GM18499 (cell line): ENCODE results near the gene AOPEP.
"Not testable (repeated sequence)": the region's sequence is repeated elsewhere in the genome, so short reads cannot be mapped to it uniquely, and the experiment has no call there.

Experiments
- ATAC-seq: cut with Tn5 transposase; IDR thresholded peaks from one replicate; pipeline ENCODE4 v1.9.1; 2021; ENCODE audit warnings: moderate number of reproducible peaks; ENCODE audit not compliant: insufficient read depth, unreplicated experiment

AOPEP gene

GRCh38 chr9:94829380-94830070 lies 103.0 kb downstream of the AOPEP start:
- no peak for ATAC-seq

DNA sequence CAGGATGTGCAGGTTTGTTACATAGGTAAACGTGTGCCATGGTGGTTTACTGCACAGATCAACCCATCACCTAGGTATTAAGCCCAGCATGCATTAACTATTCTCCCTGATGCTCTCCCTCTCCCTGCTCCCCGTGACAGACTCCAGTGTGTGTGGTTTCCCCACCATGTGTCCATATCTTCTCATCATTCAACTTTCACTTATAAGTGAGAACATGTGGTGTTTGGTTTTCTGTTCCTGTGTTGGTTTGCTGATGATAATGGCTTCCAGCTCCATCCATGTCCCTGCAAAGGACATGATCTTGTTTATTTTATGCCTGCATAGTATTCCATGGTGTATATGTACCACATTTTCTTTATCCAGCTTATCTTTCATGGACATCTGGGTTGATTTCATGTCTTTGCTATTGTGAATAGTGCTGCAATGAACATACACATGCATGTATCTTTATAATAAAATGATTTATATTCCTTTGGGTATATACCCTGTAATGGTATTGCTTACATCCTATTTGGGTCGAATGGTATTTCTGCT lies 103.6 kb downstream of the AOPEP start:
- ATAC-seq = not testable (repeated sequence)

GRCh38 chr9:94833802-94834201 lies 107.3 kb downstream of the AOPEP start:
- ATAC-seq = no peak

DNA sequence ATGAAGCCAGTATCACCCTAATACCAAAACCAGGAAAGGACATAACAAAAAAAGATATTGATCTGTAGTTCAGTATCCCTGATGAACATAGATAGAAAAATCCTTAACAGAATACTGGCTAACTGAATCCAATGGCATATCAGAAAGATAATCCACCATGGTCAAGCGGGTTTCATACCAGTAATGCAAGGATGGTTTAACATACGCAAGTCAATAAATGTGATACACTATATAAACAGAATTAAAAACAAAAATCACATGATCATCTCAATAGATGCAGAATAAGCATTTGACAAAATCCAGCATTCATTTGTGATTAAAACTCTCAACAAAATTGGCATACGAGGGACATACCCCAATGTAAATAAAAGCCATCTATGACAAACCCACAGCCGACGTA lies 110.9 kb downstream of the AOPEP start:
- no peak for ATAC-seq

DNA sequence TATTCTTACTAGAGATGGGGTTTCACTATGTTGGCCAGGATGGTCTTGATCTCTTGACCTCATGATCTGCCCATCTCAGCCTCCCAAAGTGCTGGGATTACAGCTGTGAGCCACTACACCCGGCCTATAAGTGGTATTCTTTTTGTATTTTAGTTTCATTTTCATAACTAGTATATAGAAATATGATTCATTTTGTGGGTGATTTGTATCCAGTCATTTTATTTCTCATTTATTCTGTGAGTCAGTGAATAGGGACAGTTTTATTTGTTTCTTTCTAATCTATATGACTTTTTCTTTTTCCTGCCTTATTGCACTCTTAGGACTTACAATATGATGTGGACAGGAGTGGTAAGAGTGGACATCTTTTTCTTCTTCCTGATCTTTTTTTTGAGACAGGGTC lies 112.9 kb downstream of the AOPEP start:
- ATAC-seq = no peak

- no peak for ATAC-seq
Measured at GRCh38 chr9:94840738-94841137, 114.2 kb downstream of the AOPEP start.

DNA sequence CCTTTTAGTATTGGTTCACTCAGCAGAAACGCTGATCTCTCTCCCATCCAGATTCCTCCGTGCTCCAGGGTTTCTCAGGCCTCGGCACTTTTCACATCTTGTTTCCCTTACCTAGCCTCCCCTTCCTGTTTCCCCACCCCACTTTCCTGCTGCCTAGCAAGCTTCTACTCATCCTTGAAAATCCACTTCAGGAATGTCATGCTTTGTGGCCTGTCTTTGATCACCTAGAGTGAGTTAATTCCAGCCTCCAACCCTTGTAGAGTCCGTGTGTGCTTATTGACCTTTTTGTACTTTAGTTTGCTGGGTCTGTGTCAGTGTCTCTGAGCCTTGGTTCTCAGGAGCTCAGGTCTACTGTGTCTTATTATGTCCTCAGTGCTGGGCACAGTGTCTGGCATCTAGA lies 116.6 kb downstream of the AOPEP start:
- ATAC-seq = no peak

DNA sequence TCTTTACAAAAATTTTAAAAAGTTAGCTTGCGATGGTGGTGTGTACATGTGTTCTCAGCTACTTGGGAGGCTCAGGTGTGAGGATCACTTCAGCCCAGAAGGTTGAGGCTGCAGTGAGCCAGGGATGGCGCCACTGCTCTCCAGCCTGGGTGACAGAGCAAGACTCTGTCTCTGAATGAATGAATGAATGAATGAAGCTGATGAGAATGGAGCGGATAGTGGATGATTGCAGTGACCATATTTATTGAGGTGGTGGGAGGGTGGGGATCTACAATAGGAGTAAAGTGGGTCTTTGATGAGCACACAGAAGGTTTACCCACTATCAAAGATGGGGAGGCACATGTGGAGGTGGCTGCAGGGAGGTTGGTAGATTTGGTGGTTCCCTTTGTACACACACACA lies 120.2 kb downstream of the AOPEP start:
- ATAC-seq = no peak

- ATAC-seq = no peak
Measured at GRCh38 chr9:94847486-94847885, 121.0 kb downstream of the AOPEP start.

- ATAC-seq = not testable (repeated sequence)
Measured at GRCh38 chr9:94848791-94849190, 122.3 kb downstream of the AOPEP start.

- ATAC-seq = no peak
Measured at GRCh38 chr9:94850540-94851434, 124.3 kb downstream of the AOPEP start.

DNA sequence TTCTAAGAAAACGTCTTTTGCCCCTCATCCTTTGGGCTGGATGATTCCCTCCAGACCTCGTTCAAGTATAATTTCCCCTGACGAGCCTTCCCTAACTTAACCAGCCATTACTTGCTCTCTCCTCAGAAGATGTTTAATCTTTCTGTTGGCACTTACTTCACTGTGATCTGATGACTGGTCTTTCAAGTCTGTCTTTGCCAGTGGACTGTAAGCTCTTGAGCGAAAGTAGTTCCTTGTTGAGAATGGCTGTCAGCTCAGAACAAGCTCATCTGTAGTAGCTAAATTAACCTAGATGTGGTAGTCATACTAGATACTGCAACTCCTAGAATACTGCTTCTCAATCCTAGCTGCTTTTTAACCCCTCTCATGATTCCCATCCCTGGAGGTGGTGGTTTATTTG lies 125.0 kb downstream of the AOPEP start:
- no peak for ATAC-seq

DNA sequence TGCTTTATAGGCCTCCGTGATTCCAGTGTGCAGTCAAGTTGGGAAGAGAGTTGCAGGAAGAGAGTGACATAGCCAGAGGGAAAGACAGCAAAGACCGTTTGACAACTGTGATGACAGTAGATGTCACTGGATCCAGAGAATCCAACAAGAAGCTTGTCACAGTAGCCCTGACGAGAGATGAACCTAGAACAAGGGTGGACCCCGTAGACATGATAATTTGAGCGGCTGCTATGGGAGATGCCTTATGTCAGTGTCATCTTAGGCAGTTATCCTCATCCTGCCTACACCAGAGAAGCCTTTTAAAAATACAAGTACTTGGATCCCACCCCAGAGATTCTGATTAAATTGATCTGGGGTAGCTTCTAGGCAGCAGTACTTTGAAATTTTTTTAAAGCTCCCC lies 125.4 kb downstream of the AOPEP start:
- no peak for ATAC-seq

DNA sequence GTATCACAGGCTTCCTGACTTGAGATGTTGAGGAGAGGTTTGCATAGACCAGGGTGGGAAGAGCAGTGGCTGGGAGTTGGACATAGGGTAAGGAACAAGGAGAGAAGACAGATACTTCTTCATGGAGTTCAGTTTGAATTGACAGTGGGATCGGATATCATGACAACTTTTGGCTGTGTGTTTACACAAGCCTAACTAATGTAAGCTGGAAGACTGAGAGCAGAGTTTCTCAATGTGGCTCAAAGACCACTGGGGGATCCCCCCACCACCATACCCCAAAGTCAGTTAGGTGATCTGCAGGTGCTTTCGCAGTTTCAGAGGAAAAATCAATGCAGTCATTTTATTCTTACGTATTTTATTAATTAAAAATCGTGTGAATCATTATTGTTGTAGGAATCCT lies 125.9 kb downstream of the AOPEP start:
- no peak for ATAC-seq

DNA sequence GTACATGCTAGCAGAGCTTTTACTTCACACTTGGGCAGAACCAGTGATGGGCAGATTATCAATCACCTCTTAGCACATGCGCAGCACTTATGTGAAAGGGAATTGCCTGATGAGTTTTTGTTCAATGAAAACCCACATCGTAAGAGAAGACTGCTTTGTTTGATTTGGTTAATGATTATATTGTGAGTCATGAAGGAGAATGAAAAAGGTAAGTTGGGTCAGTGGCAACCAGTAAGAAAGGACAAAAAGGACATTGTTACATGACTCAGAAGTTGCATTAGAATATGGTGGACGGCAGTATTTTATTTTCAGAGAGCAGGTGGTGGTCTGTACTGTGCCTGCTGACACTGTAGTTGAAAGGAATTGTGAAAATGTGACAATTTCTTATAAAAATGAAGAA lies 127.4 kb downstream of the AOPEP start:
- ATAC-seq = no peak

DNA sequence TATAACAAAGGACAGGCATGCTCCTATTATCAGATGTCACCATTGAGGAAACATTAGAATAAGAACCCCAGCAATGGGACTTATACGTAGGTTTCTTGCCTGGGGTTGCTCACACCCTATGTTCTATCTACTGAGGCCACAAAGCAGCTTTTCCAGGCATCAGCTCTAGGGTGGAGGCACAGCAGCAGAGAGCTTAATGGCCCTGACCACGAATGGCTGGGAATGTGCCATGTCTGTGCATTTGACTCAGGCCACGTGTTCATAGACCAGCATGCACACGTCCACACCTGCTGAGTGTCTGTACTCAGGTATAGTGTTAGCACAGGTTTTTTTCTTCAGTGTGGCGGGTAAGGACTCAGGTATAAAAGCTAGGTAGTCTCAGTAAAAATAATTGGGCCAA lies 129.4 kb downstream of the AOPEP start:
- no peak for ATAC-seq

DNA sequence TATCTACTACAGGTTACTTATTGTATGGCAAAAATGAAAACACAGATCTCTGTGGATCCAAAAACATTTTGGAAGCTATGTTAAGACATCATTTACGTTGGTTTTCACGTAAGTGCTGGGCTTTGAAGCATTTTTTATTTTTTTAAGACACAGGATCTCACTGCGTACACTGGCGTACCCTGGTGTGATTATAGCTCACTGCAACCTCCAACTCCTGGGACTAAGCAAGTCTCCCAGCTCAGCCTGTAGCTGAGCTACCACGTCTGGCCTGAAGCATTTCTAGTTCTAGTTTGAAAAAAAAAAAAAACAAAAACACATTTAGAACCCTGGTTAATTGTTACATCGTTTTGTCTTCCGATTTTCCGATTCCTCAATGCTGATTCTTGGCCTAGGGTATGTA lies 131.3 kb downstream of the AOPEP start:
- ATAC-seq = no peak

GRCh38 chr9:94859226-94859625 lies 132.7 kb downstream of the AOPEP start:
- no peak for ATAC-seq

- ATAC-seq = no peak
Measured at GRCh38 chr9:94859891-94860290, 133.4 kb downstream of the AOPEP start.

DNA sequence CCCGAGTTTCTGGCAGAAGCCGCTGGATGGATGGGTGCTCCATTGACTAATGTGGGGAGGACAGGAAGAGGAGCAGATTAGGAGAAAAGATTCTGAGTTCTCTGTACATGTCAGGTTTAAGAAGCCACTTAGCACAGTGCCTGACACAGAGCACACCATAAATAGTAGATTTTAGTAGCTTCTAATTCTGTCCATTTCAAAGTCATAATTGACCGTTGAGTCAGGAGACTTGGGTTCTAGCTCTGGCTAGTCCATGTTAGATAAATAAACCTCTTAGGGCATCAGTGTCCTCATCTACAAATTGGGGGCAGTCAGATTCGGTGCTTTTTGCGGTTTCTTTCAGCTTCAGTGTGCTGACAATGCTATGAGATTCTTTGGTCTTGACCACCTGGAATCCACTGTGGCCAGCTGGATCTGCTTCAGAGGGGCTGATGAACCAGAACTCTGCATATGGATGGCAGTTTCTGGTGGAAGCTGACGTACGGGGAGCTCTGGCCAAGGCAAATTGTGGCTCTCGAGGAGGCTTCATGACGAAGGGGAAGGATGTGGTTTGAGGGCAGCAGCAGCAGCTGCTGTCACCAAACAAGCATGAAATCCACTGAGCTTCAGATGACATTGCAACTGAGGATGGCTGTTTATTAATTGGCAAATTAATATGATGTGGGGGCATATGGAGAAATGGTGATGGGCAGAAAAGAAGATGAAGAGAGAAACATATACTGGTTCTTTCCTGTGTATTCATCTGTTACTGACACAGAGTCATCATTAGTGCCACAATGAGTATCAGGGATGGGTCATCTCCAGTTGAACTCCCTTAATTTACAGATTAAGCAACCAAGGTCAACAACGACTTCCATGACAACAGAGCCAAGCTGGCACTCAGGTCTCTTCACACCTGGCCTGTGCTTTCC lies 134.4 kb downstream of the AOPEP start:
- peak; percentile 87 for ATAC-seq
